HG02610 (cell line): Measurements from ENCODE around the gene NUBP2.

ENCODE experiments used
- ATAC-seq: cut with Tn5 transposase; IDR thresholded peaks from one replicate; pipeline ENCODE4 v1.9.1; 2021; ENCODE audit warnings: mild to moderate bottlenecking, moderate library complexity; ENCODE audit not compliant: unreplicated experiment

Gene NUBP2

DNA sequence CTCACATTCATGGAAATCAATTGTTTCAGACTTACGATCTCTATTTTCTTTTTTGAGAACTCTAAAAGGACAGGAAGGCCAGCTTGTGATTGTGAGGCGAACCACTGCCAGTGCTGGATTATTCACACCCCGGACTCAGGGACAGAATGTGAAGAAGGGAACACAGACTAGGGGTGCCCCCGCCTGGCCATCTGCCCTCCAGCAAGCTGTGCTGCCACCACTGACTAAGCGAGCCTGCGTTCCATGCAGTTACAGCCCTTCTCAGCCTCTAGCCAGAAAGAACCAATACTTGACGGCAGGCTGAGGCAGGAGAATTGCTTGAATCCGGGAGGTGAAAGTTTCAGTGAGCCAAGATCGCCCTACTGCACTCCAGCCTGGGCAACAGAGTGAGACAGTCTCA is 41.1 kb downstream of the NUBP2 start:
- ATAC-seq = no peak

GRCh38 chr16:1825381-1825863 is 42.7 kb downstream of the NUBP2 start:
- ATAC-seq = no peak

DNA sequence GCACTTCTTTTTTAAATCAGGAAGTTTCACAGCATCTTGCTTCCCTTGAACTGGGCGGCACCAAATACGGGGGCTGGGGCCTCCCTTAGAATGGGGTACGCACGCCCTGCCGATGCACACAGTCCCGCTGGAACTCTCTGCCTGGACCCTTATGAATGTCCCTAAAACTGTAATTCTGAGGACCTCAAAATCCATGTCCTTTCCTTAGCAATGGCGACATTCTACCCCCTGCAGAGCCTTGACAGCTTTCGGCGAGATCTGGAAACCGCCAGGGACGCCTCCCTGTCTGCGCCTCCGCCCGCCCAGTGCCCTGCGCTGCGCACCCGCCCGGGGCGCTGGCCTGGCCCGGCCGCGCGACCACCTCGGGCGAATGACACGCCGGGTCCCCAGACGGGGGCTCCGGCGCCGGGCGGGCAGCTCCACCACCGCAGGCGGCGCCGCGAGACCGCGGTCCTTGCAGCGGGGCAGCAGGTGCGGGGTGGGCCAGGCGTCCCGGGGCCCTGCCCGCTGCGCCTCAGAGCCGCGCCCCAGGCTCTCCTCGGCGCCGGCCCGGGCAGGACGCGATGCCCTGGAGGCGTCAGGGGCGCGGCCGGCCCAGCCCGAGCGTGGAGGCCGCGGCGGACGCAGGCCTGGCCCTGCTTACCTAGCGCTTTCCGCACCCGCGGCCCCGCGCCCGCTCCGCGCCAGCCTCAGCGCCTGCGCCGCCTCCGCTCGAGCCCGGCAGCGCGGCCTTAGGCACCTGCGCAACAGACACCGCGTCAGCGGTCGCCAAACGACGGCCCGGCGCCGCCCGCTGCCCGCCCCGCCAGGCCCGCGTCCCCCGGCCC is 43.3 kb downstream of the NUBP2 start:
- ATAC-seq = peak; percentile 36

DNA sequence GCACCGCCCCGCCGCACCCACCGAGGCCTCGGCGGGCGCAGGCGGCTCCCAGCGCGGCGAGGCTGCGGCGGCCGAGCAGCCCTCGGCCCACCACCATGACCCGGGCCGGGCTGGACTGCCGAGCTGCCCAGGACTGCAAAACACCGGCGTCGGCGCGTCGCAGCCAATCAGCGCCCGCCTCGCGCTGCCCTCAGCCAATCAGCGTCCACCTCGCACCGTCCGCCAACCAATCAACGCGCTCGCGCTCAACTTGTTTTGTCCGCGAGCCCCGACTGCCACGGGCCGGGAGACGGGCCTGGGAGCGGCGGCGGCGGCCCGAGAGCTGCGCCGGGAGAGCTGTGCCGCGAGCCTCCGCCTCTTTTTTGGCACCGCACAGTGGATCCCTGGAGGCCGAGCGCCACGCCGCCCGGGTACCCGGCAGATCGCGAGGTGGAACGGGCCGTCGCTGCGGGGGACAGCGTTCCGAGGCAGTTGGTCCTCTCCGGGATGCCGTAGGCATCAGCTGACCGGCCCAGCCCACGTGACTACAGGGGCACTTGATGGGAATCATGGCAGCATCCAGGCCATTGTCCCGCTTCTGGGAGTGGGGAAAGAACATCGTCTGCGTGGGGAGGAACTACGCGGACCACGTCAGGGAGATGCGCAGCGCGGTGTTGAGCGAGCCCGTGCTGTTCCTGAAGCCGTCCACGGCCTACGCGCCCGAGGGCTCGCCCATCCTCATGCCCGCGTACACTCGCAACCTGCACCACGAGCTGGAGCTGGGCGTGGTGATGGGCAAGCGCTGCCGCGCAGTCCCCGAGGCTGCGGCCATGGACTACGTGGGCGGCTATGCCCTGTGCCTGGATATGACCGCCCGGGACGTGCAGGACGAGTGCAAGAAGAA is 44.2 kb downstream of the NUBP2 start, which contains the start of the genes FAHD1 and HAGH:
FAHD1 (plus strand) TSS at position 516 of the 883 bp plus-strand sequence; CDS start at position 549, 33 bp downstream.
HAGH (minus strand) TSS at position 135 of the 883 bp plus-strand sequence; CDS start at position 97, 38 bp downstream.
- ATAC-seq = peak; percentile 78

DNA sequence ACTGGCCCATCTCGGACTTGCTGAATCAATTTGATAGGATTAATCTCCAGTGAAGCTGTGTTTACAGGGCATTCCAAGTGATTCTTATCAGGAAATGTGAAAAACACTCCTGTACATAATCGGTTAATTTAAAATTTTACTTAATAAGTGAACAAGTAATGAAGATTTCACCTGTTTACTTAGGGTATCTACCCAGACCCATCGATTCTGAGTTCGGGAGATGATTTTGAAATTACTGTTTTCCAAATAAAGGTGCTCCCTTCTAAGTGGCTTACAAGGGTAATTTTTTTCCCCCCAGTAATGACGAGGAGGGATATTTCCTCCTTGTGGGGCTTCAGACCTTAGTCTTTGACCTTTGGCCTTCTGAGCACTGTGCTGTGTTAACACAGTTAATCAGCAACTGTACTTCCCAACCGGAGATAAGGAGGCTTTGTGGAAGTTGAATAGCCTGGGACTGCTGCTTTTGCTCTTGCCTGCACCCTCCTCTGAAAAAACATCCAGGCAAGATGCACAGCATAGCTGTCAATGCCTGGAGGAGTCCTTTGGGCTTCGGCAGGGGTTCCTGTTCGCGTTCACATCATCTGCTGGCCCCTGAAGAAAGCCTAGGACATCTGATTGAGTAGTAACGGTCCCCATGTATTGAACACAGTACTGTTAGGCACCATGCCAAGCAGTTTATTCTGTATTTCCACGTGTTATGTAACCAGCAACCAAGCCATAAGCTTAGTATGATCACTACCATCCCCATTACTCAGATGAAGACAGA is 46.1 kb downstream of the NUBP2 start:
- ATAC-seq = no peak

DNA sequence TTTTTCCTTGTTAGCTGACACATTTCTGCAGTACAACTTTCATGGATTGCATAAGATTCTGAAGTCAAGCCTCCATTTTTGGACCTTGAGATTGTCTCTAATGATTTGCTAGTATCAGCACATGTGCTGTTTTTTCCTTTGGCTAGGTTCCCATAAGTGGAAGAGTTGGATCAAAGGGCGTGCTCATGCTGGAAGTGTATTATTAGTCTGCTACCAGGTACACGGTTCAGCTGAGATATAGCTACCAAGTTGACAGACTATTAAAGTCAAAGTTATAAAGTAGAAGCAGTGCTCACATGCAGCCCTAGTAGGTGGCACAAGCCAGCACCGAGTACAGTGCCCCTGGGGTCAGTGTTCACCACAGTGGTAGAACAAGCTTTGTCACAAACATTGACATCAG is 47.5 kb downstream of the NUBP2 start:
- no peak for ATAC-seq

DNA sequence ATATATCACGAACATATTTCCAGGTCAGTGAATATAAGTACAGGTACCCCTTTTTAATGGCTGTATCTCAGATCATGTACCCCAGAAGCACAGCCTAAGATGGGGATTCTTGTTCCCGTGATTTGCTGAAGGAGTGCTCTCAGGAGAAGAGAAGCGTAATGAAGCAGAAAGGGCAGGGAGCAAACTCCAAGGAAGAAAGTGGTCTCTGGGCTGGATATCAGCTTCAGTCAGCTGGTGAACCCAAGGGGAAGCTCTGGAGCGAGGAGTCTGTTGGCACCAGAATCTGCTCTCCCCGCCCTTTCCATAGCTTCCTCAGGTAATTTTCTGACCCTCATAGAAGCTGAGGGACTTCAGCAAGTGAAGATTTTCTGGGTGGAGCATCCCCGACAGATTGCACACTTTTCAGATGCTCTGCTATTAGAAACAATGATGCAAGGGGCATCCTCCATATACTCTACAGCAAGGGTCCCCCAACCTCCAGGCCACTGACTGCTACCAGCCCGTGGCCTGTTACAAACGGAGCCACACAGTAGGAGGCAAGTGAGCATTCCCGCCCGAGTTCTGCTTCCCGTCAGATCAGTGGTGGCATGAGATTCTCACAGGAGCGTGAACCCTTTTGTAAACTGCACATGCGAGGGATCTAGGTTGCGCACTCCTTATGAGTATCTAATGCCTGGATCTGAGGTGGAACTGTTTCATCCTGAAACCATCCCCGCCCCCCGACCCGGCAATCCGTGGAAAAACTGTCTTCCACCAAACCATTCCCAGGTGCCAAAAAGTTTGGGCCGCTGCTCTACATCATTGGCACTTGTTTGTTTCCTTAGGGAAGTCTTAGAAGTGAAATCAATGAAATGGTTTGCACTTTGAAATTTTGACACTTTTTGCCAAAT is 48.7 kb downstream of the NUBP2 start:
- ATAC-seq = no peak

GRCh38 chr16:1832838-1833454 is 50.2 kb downstream of the NUBP2 start:
- no peak for ATAC-seq

GRCh38 chr16:1834096-1834495 is 51.3 kb downstream of the NUBP2 start:
- ATAC-seq = no peak
